CD4-positive, alpha-beta memory T cell (primary cell): Measurements from ENCODE around the gene GRAP2. TPM values are rescaled to one million over a fixed set of nuclear protein-coding genes. Genes with fewer than 3 reads are reported as not detected.

Source experiments
- CTCF ChIA-PET: fragments of 350-600 bp; sonication (Branson Sonifier 250); formaldehyde crosslinking; loops from one replicate; lab custom pipeline; 2021; ENCODE audit warnings: inconsistent platforms; ENCODE audit not compliant: partially characterized antibody; lab: Charles Lee
- POLR2A ChIA-PET: fragments of 350-600 bp; sonication (Branson Sonifier 250); formaldehyde crosslinking; loops from one replicate; lab custom pipeline; 2021; ENCODE audit not compliant: partially characterized antibody; lab: Charles Lee
- DNase-seq, 5 donors: peaks; one replicate each; pipeline versions ENCODE4 v3.0.0 to v3.0.0-alpha.2; 2020 to 2022; ENCODE audit warnings: mixed read lengths in 1 of 5
- H3K27ac ChIP-seq: one replicate; pipeline ENCODE4 v1.7.0; 2013; ENCODE audit warnings: low read depth, low read length
- H3K27me3 ChIP-seq: 2 replicates; pipeline ENCODE4 v1.7.0; 2013; ENCODE audit warnings: mild to moderate bottlenecking, low read length, moderate library complexity; ENCODE audit not compliant: insufficient read depth
- H3K36me3 ChIP-seq: 2 replicates; pipeline ENCODE4 v1.7.0; 2013; ENCODE audit warnings: mild to moderate bottlenecking, low read length, moderate library complexity; ENCODE audit not compliant: insufficient read depth
- H3K4me1 ChIP-seq: 2 replicates; pipeline ENCODE4 v1.7.0; 2013; ENCODE audit warnings: mild to moderate bottlenecking, low read length, moderate library complexity; ENCODE audit not compliant: insufficient read depth
- H3K4me3 ChIP-seq, 2 donors: one replicate each; pipeline ENCODE4 v1.7.0; 2013; ENCODE audit warnings: low read length in 2 of 2, mild to moderate bottlenecking in 1 of 2
- H3K9me3 ChIP-seq, 2 donors: one replicate each; pipeline ENCODE4 v1.7.0; 2013; ENCODE audit warnings: low read length in 2 of 2, control low read depth in 1 of 2; ENCODE audit not compliant: control insufficient read depth in 1 of 2
- H3K27ac Mint-ChIP-seq, 7 donors: one replicate each; pipeline ENCODE4 v1.8.0; 2020 to 2021; ENCODE audit warnings: mixed read lengths in 7 of 7, mild to moderate bottlenecking in 6 of 7, inconsistent platforms in 3 of 7, moderate library complexity in 3 of 7
- H3K27me3 Mint-ChIP-seq, 2 donors: one replicate each; pipeline ENCODE4 v1.8.0; 2020 to 2021; ENCODE audit warnings: mixed read lengths in 2 of 2
- H3K36me3 Mint-ChIP-seq, 2 donors: one replicate each; pipeline ENCODE4 v1.8.0; 2020 to 2021; ENCODE audit warnings: mixed read lengths in 2 of 2, inconsistent platforms in 1 of 2, mild to moderate bottlenecking in 1 of 2
- H3K4me1 Mint-ChIP-seq, 4 donors: one replicate each; pipeline ENCODE4 v1.8.0; 2020 to 2021; ENCODE audit warnings: mixed read lengths in 4 of 4, mild to moderate bottlenecking in 1 of 4
- H3K4me3 Mint-ChIP-seq, 8 donors: one replicate each; pipeline ENCODE4 v1.8.0; 2020 to 2021; ENCODE audit warnings: mixed read lengths in 8 of 8, mild to moderate bottlenecking in 7 of 8, moderate library complexity in 6 of 8, inconsistent platforms in 3 of 8
- H3K9me3 Mint-ChIP-seq, 8 donors: one replicate each; pipeline ENCODE4 v1.8.0; 2020 to 2021; ENCODE audit warnings: mixed read lengths in 8 of 8, mild to moderate bottlenecking in 5 of 8, inconsistent platforms in 3 of 8, moderate library complexity in 1 of 8
- intact Hi-C: fragments of 100-400 bp; cut with micrococcal nuclease; formaldehyde crosslinking; loops from one replicate; pipeline ENCODE4 v1.15.1; 2023
- polyA plus RNA-seq, 2 donors: library from polyadenylated mRNA; unstranded; fragments of 300-500 nt; fragmentation: Illumina TruSeq; gene quantifications; one replicate each; pipeline ENCODE4 v1.2.3, GENCODE V29; 2021
- total RNA-seq, 2 experiments: library from RNA; stranded (reverse); gene quantifications; one replicate each; pipeline ENCODE4 v1.2.3, GENCODE V29; 2021

Gene GRAP2
- total and polyA plus RNA-seq, 4 experiments from 2014 or later: 53.1 to 140 (median 110) TPM

GRCh38 chr22:39933741-39934140, 32.9 kb downstream of the GRAP2 start:
- Histone ChIP-seq H3K4me3 (peak overlapping the region in 1 of 2 donors; percentile 11), H3K27me3 (no peaks in the 10 kb centered on the region), H3K36me3 (no peaks in the 10 kb centered on the region), H3K27ac (peak overlapping the region; percentile 53), H3K4me1 (peaks cover 100% of the 10 kb centered on the region), H3K9me3 (no peaks in the 10 kb centered on the region)
- Mint-ChIP-seq H3K27me3 (no peaks in the 10 kb centered on the region), H3K4me1 (peaks cover 59 to 62% (median 62%) of the 10 kb centered on the region in 4 donors), H3K9me3 (no peaks in the 10 kb centered on the region), H3K27ac (peak overlapping the region in 6 of 7 donors; percentile 92 to 97 (median 96)), H3K4me3 (peak overlapping the region; percentile 61 to 88 (median 79)), H3K36me3 (peaks cover 0 to 34% of the 10 kb centered on the region in 2 donors)
- ChIA-PET CTCF (interaction anchor here (0.7 to 4.4 kb wide), 16 partner anchors 9 to 405 kb away, joined by 3 to 68 read pairs (median 9); no protein-coding TSS in a partner anchor), POLR2A (interaction anchor here (1.1 to 7.3 kb wide), 11 partner anchors 9 to 272 kb away, joined by 3 to 97 read pairs (median 9); partner anchors contain the start of gene GRAP2)
- DNase-seq: peak in 1 of 5 donors; percentile 53
- intact Hi-C loops: loop anchor here (2.0 to 10.0 kb wide), 2 partner anchors 33 to 99 kb away; partner anchors contain the start of gene GRAP2

- Histone ChIP-seq H3K9me3 (no peaks in the 10 kb centered on the region), H3K4me1 (peaks cover 100% of the 10 kb centered on the region), H3K36me3 (no peaks in the 10 kb centered on the region), H3K4me3 (no peak overlapping the region), H3K27me3 (no peaks in the 10 kb centered on the region), H3K27ac (peak overlapping the region; percentile 53)
- peak overlapping the region; percentile 62 to 88 (median 74) for H3K4me3 Mint-ChIP-seq
- H3K27me3 Mint-ChIP-seq: no peaks in the 10 kb centered on the region
- ChIA-PET POLR2A (interaction anchor here (1.1 to 7.3 kb wide), 7 partner anchors 8 to 109 kb away, joined by 3 to 97 read pairs (median 31); partner anchors contain the start of gene GRAP2), CTCF (interaction anchor here (0.9 to 4.4 kb wide), 9 partner anchors 8 to 310 kb away, joined by 3 to 68 read pairs (median 3); no protein-coding TSS in a partner anchor)
- intact Hi-C loops: loop anchor here (10.0 kb wide), 1 partner anchor 100 kb away; no protein-coding TSS in a partner anchor
- peak overlapping the region in 6 of 7 donors; percentile 92 to 97 (median 96) for H3K27ac Mint-ChIP-seq
- H3K9me3 Mint-ChIP-seq: no peaks in the 10 kb centered on the region
- no peak for DNase-seq
- H3K4me1 Mint-ChIP-seq: peaks cover 66 to 73% (median 71%) of the 10 kb centered on the region in 4 donors
- H3K36me3 Mint-ChIP-seq: peaks cover 0 to 34% of the 10 kb centered on the region in 2 donors
Observed at GRCh38 chr22:39935116-39935515, 34.2 kb downstream of the GRAP2 start.

- H3K9me3 ChIP-seq: no peaks in the 10 kb centered on the region
- ChIA-PET CTCF (interaction anchor here (0.9 to 4.4 kb wide), 8 partner anchors 8 to 311 kb away, joined by 3 to 68 read pairs (median 4); no protein-coding TSS in a partner anchor), POLR2A (interaction anchor here (1.1 to 7.3 kb wide), 7 partner anchors 7 to 108 kb away, joined by 3 to 97 read pairs (median 31); partner anchors contain the start of gene GRAP2)
- Mint-ChIP-seq H3K9me3 (no peaks in the 10 kb centered on the region), H3K4me1 (peaks cover 70 to 78% (median 76%) of the 10 kb centered on the region in 4 donors), H3K27me3 (no peaks in the 10 kb centered on the region), H3K27ac (peak overlapping the region in 6 of 7 donors; percentile 92 to 97 (median 96)), H3K4me3 (peak overlapping the region; percentile 62 to 88 (median 78)), H3K36me3 (peaks cover 0 to 36% of the 10 kb centered on the region in 2 donors)
- no peaks in the 10 kb centered on the region for H3K27me3 ChIP-seq
- H3K27ac ChIP-seq: peak overlapping the region; percentile 53
- DNase-seq: no peak
- no peak overlapping the region for H3K4me3 ChIP-seq
- peaks cover 100% of the 10 kb centered on the region for H3K4me1 ChIP-seq
- no peaks in the 10 kb centered on the region for H3K36me3 ChIP-seq
- intact Hi-C loops: loop anchor here (10.0 kb wide), 1 partner anchor 101 kb away; no protein-coding TSS in a partner anchor
Observed at GRCh38 chr22:39935612-39936011, 34.7 kb downstream of the GRAP2 start.

DNA sequence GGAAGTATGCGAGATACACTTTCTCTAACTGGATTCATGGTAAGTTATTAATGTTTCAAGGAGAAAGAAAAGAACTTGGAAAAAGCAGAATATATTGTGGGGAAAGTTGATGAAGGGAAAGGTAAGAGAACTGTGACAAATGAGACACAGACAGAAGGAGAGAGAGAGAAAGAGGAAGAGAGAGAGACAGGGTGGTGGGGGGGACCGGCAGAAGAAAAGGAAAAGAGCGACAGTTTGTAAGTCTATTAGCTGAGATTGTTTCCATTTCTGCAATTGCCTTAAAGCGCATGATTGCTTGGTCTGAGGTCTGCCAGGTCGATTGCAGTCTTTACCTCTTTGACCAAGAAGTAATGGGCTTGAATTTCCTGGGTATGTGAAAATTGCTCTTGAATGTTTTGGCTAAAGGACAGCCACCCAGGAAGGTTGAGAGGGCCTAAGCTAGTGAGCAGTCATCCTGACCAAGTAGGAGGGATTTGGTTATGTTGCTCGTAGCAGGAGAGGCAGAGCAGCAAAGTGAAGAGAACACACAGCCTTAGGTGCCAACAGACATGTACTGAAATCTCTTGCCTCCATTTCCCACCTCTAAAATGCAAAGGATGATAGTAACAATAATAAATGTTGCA, 35.8 kb downstream of the GRAP2 start:
- Histone ChIP-seq H3K4me1 (peaks cover 100% of the 10 kb centered on the region), H3K9me3 (no peaks in the 10 kb centered on the region), H3K36me3 (no peaks in the 10 kb centered on the region), H3K4me3 (no peak overlapping the region), H3K27me3 (no peaks in the 10 kb centered on the region), H3K27ac (peak overlapping the region; percentile 53)
- H3K9me3 Mint-ChIP-seq: no peaks in the 10 kb centered on the region
- peaks cover 0 to 36% of the 10 kb centered on the region in 2 donors for H3K36me3 Mint-ChIP-seq
- POLR2A ChIA-PET: interaction anchor here (1.1 to 4.5 kb wide), 8 partner anchors 10 to 275 kb away, joined by 4 to 44 read pairs (median 9); no protein-coding TSS in a partner anchor
- peak overlapping the region in 6 of 7 donors; percentile 92 to 97 (median 96) for H3K27ac Mint-ChIP-seq
- DNase-seq: peak in 1 of 5 donors; percentile 52
- intact Hi-C loops: loop anchor here (10.0 kb wide), 1 partner anchor 102 kb away; no protein-coding TSS in a partner anchor
- peak overlapping the region; percentile 62 to 88 (median 78) for H3K4me3 Mint-ChIP-seq
- no peaks in the 10 kb centered on the region for H3K27me3 Mint-ChIP-seq
- H3K4me1 Mint-ChIP-seq: peaks cover 78 to 87% (median 85%) of the 10 kb centered on the region in 4 donors
- CTCF ChIA-PET: interaction anchor here (0.8 to 1.5 kb wide), 3 partner anchors 9 to 88 kb away, joined by 3 to 9 read pairs (median 3); no protein-coding TSS in a partner anchor

GRCh38 chr22:39937906-39938305, 37.0 kb downstream of the GRAP2 start:
- peak overlapping the region; percentile 50 to 88 (median 78) for H3K4me3 Mint-ChIP-seq
- Histone ChIP-seq H3K4me1 (peaks cover 100% of the 10 kb centered on the region), H3K27ac (peak overlapping the region; percentile 53), H3K27me3 (no peaks in the 10 kb centered on the region), H3K4me3 (no peak overlapping the region), H3K36me3 (no peaks in the 10 kb centered on the region), H3K9me3 (no peaks in the 10 kb centered on the region)
- H3K27me3 Mint-ChIP-seq: no peaks in the 10 kb centered on the region
- H3K27ac Mint-ChIP-seq: peak overlapping the region in 6 of 7 donors; percentile 92 to 97 (median 96)
- intact Hi-C loops: loop anchor here (10.0 kb wide), 1 partner anchor 103 kb away; no protein-coding TSS in a partner anchor
- peak; percentile 57 to 75 (median 64) for DNase-seq
- H3K36me3 Mint-ChIP-seq: peaks cover 0 to 36% of the 10 kb centered on the region in 2 donors
- H3K4me1 Mint-ChIP-seq: peaks cover 78 to 96% (median 89%) of the 10 kb centered on the region in 4 donors
- H3K9me3 Mint-ChIP-seq: no peaks in the 10 kb centered on the region
- POLR2A ChIA-PET: interaction anchor here (0.7 to 4.5 kb wide), 12 partner anchors 11 to 278 kb away, joined by 3 to 44 read pairs (median 4); no protein-coding TSS in a partner anchor
- CTCF ChIA-PET: interaction anchor here (0.6 to 1.7 kb wide), 4 partner anchors 8 to 87 kb away, joined by 3 to 4 read pairs (median 3); no protein-coding TSS in a partner anchor

DNA sequence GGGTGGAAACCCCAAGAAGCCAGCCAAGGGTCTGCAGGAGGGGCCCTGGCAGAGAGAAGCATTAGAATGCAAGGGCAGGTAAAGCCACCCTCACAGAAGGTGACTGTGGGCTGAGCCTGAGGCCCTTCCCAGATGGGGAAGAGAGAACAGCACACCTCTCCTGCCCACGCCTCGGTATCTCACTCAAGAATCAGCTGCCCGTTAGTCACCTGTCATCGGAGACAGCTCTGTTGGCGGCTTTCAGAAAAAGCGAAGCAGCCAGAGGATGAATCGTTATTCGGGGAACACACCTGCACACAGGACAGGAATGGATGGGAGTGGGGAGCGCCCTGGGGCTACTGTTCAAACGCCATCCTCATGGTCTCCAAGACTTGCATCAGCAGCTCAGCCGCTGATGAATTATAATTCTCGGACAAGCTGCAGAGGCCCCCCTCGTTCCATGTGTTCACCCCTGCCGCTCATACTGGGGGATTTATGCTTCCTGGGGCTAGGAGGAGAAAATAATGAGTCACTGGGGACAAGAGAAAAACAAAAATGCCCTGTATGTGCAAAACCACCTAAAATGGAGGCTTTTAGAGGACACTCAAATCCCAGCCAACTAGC, 37.7 kb downstream of the GRAP2 start:
- Histone ChIP-seq H3K36me3 (no peaks in the 10 kb centered on the region), H3K9me3 (no peaks in the 10 kb centered on the region), H3K4me1 (peaks cover 100% of the 10 kb centered on the region), H3K27ac (peak overlapping the region; percentile 53), H3K4me3 (no peak overlapping the region), H3K27me3 (no peaks in the 10 kb centered on the region)
- peak overlapping the region; percentile 66 to 88 (median 78) for H3K4me3 Mint-ChIP-seq
- peak in 1 of 5 donors; percentile 65 for DNase-seq
- ChIA-PET POLR2A (interaction anchor here (0.7 to 4.5 kb wide), 10 partner anchors 12 to 278 kb away, joined by 3 to 44 read pairs (median 4); no protein-coding TSS in a partner anchor), CTCF (interaction anchor here (0.6 to 1.7 kb wide), 4 partner anchors 11 to 86 kb away, joined by 3 to 5 read pairs (median 4); no protein-coding TSS in a partner anchor)
- no peaks in the 10 kb centered on the region for H3K27me3 Mint-ChIP-seq
- H3K27ac Mint-ChIP-seq: peak overlapping the region in 6 of 7 donors; percentile 92 to 97 (median 96)
- intact Hi-C loops: loop anchor here (10.0 kb wide), 1 partner anchor 104 kb away; no protein-coding TSS in a partner anchor
- H3K36me3 Mint-ChIP-seq: peaks cover 0 to 31% of the 10 kb centered on the region in 2 donors
- H3K4me1 Mint-ChIP-seq: peaks cover 79 to 96% (median 89%) of the 10 kb centered on the region in 4 donors
- no peaks in the 10 kb centered on the region for H3K9me3 Mint-ChIP-seq
